ENCODE data around the gene NME7. TPM values are rescaled to one million over a fixed set of nuclear protein-coding genes. Genes with fewer than 3 reads are reported as not detected.
"Not testable (repeated sequence)": the region's sequence is repeated elsewhere in the genome, so short reads cannot be mapped to it uniquely, and the experiment has no call there.

Gene NME7
- total RNA-seq, 2 donors from 2014 or later, result 10.3 to 16.3 TPM

DNA sequence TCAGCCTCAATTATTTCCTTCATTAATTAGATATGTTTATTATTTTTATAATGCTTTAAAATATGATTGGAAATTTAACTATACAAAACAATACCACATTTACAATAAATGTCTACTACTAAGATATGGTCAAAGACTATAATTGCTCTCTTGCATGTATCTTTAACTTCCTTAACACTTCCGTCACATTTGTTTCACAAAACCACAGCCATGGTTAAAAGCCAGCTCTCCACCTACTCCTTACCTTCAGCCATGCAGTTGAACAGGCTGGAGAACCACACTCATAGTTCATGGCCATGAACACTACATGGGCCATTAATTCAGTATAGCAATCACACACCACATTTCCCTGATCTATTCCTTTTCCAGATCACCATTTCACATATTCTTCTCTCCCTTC lies 72.2 kb downstream of the NME7 start:
- Histone ChIP-seq H3K27ac (no peak overlapping the region), H3K4me3 (no peak overlapping the region), H3K36me3 (no peaks in the 10 kb centered on the region), H3K4me1 (replicated peaks) (no peaks in the 10 kb centered on the region), H3K27me3 (replicated peaks; ENCODE audit: insufficient read depth) (no peaks in the 10 kb centered on the region), H3K9me3 (no peaks in the 10 kb centered on the region)
- no peak for DNase-seq (ENCODE audit: low spot score)
- intact Hi-C loops (cut with DNase I), result no loop called here
- 93% methylated on average over 1 of the region's 1 CpG for WGBS
- TF ChIP-seq POLR2AphosphoS5 (IDR thresholded peaks at IDR 0.05), result no peak
- TF ChIP-seq, protein P1, sequence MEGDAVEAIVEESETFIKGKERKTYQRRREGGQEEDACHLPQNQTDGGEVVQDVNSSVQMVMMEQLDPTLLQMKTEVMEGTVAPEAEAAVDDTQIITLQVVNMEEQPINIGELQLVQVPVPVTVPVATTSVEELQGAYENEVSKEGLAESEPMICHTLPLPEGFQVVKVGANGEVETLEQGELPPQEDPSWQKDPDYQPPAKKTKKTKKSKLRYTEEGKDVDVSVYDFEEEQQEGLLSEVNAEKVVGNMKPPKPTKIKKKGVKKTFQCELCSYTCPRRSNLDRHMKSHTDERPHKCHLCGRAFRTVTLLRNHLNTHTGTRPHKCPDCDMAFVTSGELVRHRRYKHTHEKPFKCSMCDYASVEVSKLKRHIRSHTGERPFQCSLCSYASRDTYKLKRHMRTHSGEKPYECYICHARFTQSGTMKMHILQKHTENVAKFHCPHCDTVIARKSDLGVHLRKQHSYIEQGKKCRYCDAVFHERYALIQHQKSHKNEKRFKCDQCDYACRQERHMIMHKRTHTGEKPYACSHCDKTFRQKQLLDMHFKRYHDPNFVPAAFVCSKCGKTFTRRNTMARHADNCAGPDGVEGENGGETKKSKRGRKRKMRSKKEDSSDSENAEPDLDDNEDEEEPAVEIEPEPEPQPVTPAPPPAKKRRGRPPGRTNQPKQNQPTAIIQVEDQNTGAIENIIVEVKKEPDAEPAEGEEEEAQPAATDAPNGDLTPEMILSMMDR (IDR thresholded peaks at IDR 0.05), result no peak
- no peak for TF ChIP-seq POLR2A (IDR thresholded peaks at IDR 0.05)

GRCh38 chr1:169289016-169289415 lies 78.6 kb downstream of the NME7 start:
- TF ChIP-seq POLR2A (IDR thresholded peaks at IDR 0.05) (no peak), POLR2AphosphoS5 (IDR thresholded peaks at IDR 0.05) (no peak)
- TF ChIP-seq, protein P1 (IDR thresholded peaks at IDR 0.05), result no peak
- Histone ChIP-seq H3K4me3 (no peak overlapping the region), H3K4me1 (replicated peaks) (no peaks in the 10 kb centered on the region), H3K27ac (no peak overlapping the region), H3K36me3 (no peaks in the 10 kb centered on the region), H3K27me3 (replicated peaks; ENCODE audit: insufficient read depth) (no peaks in the 10 kb centered on the region), H3K9me3 (no peaks in the 10 kb centered on the region)
- WGBS, result 77% methylated on average over 1 of the region's 1 CpG
- no peak for DNase-seq (ENCODE audit: low spot score)
- intact Hi-C loops (cut with DNase I), result no loop called here

GRCh38 chr1:169288011-169288414 lies 79.6 kb downstream of the NME7 start:
- no peaks in the 10 kb centered on the region for H3K27me3 ChIP-seq (replicated peaks; ENCODE audit: insufficient read depth)
- H3K4me3 ChIP-seq, result no peak overlapping the region
- WGBS, result 88% methylated on average over 1 of the region's 1 CpG
- H3K36me3 ChIP-seq, result no peaks in the 10 kb centered on the region
- intact Hi-C loops (cut with DNase I), result no loop called here
- TF ChIP-seq POLR2A (IDR thresholded peaks at IDR 0.05), result no peak
- TF ChIP-seq, protein P1 (IDR thresholded peaks at IDR 0.05), result no peak
- no peak for TF ChIP-seq POLR2AphosphoS5 (IDR thresholded peaks at IDR 0.05)
- no peaks in the 10 kb centered on the region for H3K9me3 ChIP-seq
- no peaks in the 10 kb centered on the region for H3K4me1 ChIP-seq (replicated peaks)
- H3K27ac ChIP-seq, result no peak overlapping the region
- no peak for DNase-seq (ENCODE audit: low spot score)

DNA sequence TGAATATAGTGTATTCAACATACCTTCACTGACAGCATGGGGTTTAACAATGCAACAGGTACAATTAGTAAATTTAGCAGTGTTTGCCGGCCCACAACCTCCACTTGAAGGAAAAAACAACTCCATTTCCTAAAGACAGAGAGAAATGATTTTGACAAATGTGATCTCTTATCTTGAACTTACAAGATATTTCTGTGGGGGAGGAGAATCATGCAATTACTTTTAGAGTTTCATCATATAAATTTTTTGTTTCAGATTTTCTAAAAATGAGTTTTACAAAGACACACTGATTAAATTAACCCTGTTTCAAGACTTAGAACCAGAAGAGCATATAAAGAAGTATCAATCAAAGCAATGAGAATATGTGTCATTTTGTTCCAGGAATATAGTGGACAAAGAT lies 80.3 kb downstream of the NME7 start:
- no peak overlapping the region for H3K27ac ChIP-seq
- no peaks in the 10 kb centered on the region for H3K9me3 ChIP-seq
- intact Hi-C loops (cut with DNase I), result no loop called here
- WGBS, result 89% methylated on average over 1 of the region's 1 CpG
- no peak for TF ChIP-seq POLR2A (IDR thresholded peaks at IDR 0.05)
- TF ChIP-seq, protein P1 (IDR thresholded peaks at IDR 0.05), result no peak
- no peak for TF ChIP-seq POLR2AphosphoS5 (IDR thresholded peaks at IDR 0.05)
- H3K27me3 ChIP-seq (replicated peaks; ENCODE audit: insufficient read depth), result no peaks in the 10 kb centered on the region
- no peaks in the 10 kb centered on the region for H3K36me3 ChIP-seq
- no peak for DNase-seq (ENCODE audit: low spot score)
- H3K4me1 ChIP-seq (replicated peaks), result no peaks in the 10 kb centered on the region
- no peak overlapping the region for H3K4me3 ChIP-seq

DNA sequence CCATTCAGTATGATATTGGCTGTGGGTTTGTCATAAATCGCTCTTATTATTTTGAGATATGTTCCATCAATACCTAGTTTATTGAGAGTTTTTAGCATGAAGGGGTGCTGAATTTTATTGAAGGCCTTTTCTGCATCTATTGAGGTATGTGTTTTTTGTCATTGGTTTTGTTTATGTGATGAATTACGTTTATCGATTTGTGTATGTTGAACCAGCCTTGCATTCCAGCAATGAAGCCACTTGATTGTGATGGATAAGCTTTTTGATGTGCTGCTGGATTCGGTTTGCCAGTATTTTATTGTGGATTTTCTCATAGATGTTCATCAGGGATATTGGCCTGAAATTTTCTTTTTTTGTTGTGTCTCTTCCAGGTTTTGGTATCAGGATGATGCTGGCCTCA lies 86.0 kb downstream of the NME7 start:
- H3K27ac ChIP-seq; DNase-seq (ENCODE audit: low spot score); H3K27me3 ChIP-seq (replicated peaks; ENCODE audit: insufficient read depth); H3K9me3 ChIP-seq; H3K36me3 ChIP-seq; H3K4me1 ChIP-seq (replicated peaks); H3K4me3 ChIP-seq; intact Hi-C loops (cut with DNase I): not testable (repeated sequence)
- 97% methylated on average over 4 of the region's 4 CpGs for WGBS
